Epithelial cell of proximal tubule (primary cell): ENCODE data around the gene AFF3. TPM values are rescaled to one million over a fixed set of nuclear protein-coding genes. Genes with fewer than 3 reads are reported as not detected.
A peak's percentile ranks its signal among the peaks of the same experiment; 100 is the strongest.

ENCODE experiments used
- DNase-seq: peaks from one replicate; pipeline ENCODE4 v3.0.0-alpha.2; 2011; ENCODE audit warnings: low read depth
- H3K4me3 ChIP-seq: 2 replicates; pipeline ENCODE4 v1.5.1; 2011; ENCODE audit warnings: low read depth, mild to moderate bottlenecking, low read length
- total RNA-seq: library from RNA; depleted of rRNA; stranded (reverse); fragments of >200 nt; gene quantifications from 2 replicates; pipeline ENCODE4 v1.2.3, GENCODE V29; 2015
- TF ChIP-seq, protein P1 (sequence below): conservative IDR thresholded peaks from 2 replicates; pipeline ENCODE4 v1.5.1; 2012; ENCODE audit warnings: low read depth, mild to moderate bottlenecking, low read length

The AFF3 gene
- total RNA-seq, 1 donor from 2014 or later = 0.35 TPM

DNA sequence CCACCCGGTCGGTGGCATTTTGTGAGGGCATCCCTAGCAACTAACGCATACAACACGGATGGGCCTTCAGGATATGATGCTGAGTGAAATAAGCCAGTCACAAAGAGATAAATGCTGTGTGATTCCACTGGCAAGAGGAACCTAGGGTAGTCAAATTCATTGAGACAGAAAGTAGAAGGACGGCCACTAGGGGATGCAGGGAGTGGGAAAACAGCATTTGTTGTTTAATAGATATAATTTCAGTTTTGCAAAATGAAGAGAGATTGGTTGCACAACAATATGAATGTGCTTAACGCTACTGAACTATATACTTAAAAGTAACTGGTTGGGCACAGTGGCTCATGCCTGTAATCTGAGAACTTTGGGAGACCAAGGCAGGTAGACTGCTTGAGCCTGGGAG lies 112.9 kb downstream of the AFF3 start:
- no peak for DNase-seq
- TF ChIP-seq, protein P1, sequence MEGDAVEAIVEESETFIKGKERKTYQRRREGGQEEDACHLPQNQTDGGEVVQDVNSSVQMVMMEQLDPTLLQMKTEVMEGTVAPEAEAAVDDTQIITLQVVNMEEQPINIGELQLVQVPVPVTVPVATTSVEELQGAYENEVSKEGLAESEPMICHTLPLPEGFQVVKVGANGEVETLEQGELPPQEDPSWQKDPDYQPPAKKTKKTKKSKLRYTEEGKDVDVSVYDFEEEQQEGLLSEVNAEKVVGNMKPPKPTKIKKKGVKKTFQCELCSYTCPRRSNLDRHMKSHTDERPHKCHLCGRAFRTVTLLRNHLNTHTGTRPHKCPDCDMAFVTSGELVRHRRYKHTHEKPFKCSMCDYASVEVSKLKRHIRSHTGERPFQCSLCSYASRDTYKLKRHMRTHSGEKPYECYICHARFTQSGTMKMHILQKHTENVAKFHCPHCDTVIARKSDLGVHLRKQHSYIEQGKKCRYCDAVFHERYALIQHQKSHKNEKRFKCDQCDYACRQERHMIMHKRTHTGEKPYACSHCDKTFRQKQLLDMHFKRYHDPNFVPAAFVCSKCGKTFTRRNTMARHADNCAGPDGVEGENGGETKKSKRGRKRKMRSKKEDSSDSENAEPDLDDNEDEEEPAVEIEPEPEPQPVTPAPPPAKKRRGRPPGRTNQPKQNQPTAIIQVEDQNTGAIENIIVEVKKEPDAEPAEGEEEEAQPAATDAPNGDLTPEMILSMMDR = peak; percentile 33
- H3K4me3 ChIP-seq = no peak overlapping the region

- TF ChIP-seq, protein P1 = no peak
- DNase-seq = no peak
- no peak overlapping the region for H3K4me3 ChIP-seq
Measured at GRCh38 chr2:100021791-100022340, 120.5 kb downstream of the AFF3 start.

GRCh38 chr2:100019499-100019898 lies 122.9 kb downstream of the AFF3 start:
- no peak for DNase-seq
- H3K4me3 ChIP-seq = no peak overlapping the region
- TF ChIP-seq, protein P1 = no peak

DNA sequence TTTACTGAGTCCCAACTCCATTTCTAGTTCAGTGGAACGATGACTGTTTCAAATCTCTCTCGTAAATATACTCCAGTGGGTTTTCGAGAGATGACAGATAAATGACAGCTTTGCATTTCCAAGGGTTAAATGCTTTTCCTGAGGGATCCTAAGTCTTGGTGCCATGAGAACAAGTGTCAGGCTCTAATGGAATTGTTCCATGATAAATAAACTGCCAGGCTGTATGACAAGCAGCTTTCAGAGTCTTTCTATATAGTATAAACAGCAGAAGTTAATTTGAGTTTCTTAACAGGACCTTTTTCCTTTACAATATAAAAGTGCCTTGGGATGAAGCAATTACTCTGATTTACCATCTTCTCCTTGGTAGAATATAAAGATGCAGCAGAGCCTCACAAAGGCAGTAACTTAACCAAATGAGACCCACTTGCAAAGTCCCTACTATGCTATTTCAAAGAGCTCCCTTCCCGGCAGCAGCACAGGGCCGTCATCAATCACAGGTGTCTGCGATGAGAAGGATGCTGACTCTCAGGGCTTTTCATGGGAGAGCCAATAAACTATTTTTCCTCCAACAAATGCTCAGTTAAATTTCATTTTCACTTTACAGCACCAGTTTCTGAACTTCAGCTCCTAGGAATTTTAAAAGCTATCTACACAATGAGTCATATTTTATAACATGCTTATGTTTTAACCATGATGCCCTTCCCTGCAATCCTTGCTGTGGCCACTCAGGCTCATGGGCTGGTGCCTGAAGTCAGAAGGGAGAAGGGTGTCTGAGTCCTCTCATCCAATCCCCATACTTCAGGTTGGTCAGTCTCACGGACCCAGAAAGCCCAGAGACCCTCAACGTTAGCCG lies 123.8 kb downstream of the AFF3 start:
- DNase-seq = no peak
- TF ChIP-seq, protein P1 = no peak
- H3K4me3 ChIP-seq = no peak overlapping the region

DNA sequence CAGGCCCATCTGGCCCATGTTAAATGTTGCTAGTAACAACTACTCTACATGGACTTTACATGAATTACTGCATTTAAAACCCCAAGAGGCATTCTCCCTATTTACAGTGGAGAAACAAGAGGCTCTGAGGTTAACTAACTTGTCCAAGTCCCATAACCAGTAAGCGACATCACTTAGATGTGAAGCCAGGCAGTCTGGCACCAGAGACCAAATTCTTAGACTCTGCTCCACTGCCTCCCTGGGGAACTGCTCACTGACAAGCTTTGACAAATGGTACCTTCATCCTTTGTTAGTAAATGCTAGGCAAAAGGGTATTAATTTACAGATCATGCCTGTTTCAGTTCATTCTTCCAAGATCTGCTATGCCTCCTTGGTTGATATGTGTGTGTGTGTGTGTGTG lies 124.8 kb downstream of the AFF3 start:
- no peak for DNase-seq
- TF ChIP-seq, protein P1 = no peak
- H3K4me3 ChIP-seq = no peak overlapping the region

GRCh38 chr2:100016756-100017155 lies 125.6 kb downstream of the AFF3 start:
- no peak overlapping the region for H3K4me3 ChIP-seq
- TF ChIP-seq, protein P1 = no peak
- no peak for DNase-seq
